ENCODE results near the gene PHTF1.

DNA sequence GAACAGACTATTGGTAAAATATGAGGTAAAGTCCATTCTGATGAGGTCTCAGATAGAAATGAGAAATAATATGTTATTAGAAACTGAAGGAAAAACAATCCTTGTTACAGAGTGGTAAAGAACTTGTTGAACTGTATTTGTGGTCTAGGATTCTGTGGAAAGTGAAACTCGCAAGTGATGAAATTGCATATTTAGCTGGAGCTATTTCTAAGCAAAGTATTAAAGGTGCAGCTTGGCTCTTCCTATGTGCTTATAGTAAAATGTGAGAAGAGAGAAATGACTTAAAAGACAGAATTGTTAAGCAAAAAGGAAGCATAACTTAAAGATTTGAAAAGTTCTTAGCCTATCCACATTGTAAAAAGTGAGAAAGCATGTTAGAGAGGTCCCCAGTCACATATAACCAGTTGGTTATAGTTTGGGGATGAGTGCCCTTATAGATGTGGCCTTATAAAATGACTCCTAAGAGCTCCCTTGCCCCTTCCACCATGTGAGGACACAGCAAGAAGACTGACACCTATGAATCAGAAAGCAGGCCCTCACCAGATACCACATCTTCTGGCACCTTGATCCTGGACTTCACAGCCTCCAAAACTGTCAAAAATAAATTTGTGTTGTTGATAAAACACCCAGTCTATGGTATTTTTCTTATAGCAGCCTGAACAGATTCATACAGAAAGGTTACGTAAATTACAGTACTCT lies 24.8 kb downstream of the PHTF1 start:
- TF ChIP-seq CTCF (conservative IDR thresholded peaks at IDR 0.05 in 1 of 2, IDR thresholded peaks at IDR 0.05 in 1 of 2; ENCODE audit: extremely low read depth in 1 of 2, insufficient read depth in 1 of 2, low read depth in 1 of 2, low read length in 2 of 2): no peak
- no peak for TF ChIP-seq EZH2 (IDR thresholded peaks at IDR 0.05; ENCODE audit: borderline replicate concordance, low read length)

Measured in mammary epithelial cell (primary cell).